Choroid plexus epithelial cell (primary cell): ENCODE measurements around the gene RARA.

ENCODE experiments used
- DNase-seq: peaks from one replicate; pipeline ENCODE4 v3.0.0-alpha.2; 2010; ENCODE audit warnings: low read depth
- H3K4me3 ChIP-seq: 2 replicates; pipeline ENCODE4 v1.5.1; 2011; ENCODE audit warnings: low read depth, mild to moderate bottlenecking, control low read depth, low read length, moderate library complexity
- CTCF ChIP-seq: conservative IDR thresholded peaks from 2 replicates; pipeline ENCODE4 v1.5.1; 2011; ENCODE audit warnings: low read depth, mild to moderate bottlenecking, control low read depth, inconsistent platforms, low read length, moderate library complexity

RARA gene

GRCh38 chr17:40312131-40312731, 3.3 kb downstream of the RARA start:
- TF ChIP-seq CTCF = no peak
- DNase-seq = no peak
- no peak overlapping the region for H3K4me3 ChIP-seq

GRCh38 chr17:40312893-40313667, 4.1 kb downstream of the RARA start:
- no peak overlapping the region for H3K4me3 ChIP-seq
- no peak for DNase-seq
- TF ChIP-seq CTCF = no peak

DNA sequence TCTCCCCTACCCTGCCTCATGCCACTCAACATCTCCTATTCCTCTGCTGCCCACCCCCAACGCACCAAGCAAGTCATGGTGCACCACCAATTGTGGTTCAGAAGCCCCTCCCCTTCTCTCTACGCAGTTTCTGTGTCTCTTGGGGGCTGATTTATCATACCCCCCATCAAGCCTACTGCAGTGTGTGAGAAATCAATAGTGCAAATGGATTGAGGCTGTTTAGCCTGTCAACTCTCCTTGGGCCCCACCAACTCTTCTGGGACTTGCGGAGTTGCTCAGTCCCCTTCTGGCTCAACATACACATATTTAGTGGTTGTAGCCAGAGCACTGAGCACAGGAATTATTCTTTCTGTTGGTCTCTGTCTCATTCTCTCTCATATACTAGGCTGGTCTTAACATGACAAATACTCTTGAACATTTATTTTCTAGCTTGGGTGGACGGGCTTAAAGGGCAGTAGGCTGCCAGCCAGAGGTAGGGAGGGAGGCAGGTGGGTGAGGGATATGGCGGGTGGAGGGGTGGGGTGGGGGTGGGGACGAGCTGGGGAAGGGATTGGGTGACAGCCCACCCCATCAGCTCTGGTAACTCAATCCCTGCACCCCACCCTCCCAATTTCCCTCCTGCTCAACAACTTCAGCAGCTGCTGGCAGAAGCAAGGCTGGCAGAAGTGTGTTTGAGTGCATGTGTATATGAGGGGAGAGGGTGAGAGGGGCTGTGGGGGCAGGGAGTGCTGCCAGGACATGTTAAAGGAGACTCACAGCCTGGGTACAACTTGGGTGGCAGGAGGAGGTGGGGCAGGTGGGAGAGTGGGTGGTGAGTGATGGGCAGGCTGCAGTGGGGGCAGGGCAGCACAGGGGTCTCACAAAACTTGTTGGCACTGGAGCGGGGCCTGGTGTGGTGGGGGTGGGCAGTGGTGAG, 4.9 kb downstream of the RARA start:
- TF ChIP-seq CTCF = no peak

DNA sequence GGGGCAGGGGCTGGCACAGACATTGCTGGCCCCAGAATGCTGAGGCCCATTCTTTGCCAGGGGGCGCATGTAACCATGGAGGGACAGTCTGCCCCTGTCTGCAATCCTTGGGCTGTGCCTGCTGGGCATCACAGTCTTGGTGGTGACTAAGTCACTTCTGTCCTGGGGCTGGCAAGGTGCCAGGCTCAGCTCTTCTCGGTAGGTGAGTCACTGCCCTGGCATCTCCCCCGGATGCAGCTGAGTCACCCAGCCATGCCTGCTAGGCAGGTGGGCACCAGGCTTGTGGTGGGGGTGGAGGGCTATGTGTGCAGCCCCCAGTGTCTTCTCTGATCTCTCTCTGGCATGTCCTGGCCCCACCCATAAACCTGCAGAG, 5.6 kb downstream of the RARA start:
- TF ChIP-seq CTCF = no peak
- no peak overlapping the region for H3K4me3 ChIP-seq
- DNase-seq = peak; percentile 70

More for the DNA sequence above, 4.9 kb downstream of the RARA start:
- DNase-seq = no peak
- H3K4me3 ChIP-seq = no peak overlapping the region

GRCh38 chr17:40315206-40315605, 6.2 kb downstream of the RARA start:
- H3K4me3 ChIP-seq = no peak overlapping the region
- no peak for DNase-seq
- TF ChIP-seq CTCF = no peak

DNA sequence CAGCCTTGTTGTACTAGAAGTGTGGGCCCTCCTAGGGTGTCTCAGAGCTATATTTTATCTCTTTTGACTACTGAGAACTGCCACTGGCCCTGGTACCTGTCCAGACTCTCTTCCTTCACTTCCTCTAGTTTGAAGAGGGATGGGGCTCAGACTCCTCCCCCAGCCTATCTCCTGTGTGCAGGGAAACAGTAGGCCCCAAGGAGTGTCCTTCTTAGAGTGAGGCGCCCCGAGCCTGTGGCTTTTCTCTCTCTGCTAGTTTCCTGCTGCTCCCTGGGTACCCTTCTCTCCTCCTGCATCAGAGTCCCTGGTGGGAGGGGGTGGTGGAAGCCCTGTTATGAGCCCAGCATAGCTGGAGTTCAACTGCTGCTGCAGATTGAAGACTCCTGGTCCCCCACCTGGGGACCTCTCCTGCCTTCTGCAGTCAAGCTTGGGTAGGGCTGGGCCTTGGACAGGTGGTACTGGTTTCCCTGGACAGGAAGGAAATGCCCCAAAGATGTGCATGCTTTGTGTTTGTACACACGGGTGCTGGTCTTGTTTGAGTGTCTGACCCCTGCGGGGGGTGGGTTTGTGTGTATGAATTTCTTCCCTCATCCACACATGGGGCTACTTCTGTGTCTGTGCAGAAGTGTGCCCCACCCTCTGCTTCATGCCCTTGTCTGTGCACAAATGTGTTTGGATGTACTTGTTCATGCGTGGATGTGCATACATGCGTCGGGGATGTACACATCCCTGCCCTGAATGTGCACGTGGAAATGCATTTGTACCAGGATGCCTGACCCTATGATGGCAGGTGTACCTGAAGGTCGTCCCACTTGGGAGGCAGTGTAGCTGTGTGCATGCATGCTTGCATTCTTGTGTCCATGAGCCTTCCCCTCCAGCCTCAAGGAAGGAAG, 6.9 kb downstream of the RARA start:
- no peak for DNase-seq
- H3K4me3 ChIP-seq = peak overlapping the region; percentile 8
- no peak for TF ChIP-seq CTCF
